Measurements from ENCODE around the gene HADHA. TPM values are rescaled to one million over a fixed set of nuclear protein-coding genes. Genes with fewer than 3 reads are reported as not detected.
"Not testable (repeated sequence)": the region's sequence is repeated elsewhere in the genome, so short reads cannot be mapped to it uniquely, and the experiment has no call there.

HADHA gene
- total and polyA plus RNA-seq, 4 donors = 35.2 to 117 (median 94.2) TPM

GRCh38 chr2:26268213-26268612 is 23.8 kb upstream of the HADHA start:
- H3K27ac ChIP-seq (ENCODE audit: low read depth in 1 of 2, low read length in 1 of 2) = peak overlapping the region in 1 of 2 donors; percentile 82
- TF ChIP-seq CTCF (IDR thresholded peaks at IDR 0.05; ENCODE audit: control extremely low read depth, extremely low read depth) = no peak

DNA sequence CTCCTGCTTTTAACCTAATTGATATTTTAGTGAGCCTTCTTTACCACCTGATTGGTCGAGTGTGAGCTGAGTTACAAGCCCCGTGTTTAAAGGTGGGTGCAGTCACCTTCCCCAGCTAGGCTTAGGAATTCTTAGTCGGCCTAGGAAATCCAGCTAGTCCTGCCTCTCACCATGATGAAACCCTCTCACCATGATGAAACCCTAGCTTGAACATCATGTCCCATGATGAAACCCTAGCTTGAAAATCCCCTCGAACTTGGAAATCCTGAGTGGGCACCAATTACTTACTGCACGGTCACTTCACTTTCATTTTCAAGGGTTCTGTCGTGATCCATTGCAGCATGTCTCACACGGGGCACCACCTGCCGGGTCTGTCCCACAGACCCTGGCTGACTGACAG is 14.4 kb upstream of the HADHA start:
- not testable (repeated sequence) for H3K9ac ChIP-seq (ENCODE audit: insufficient read depth in 1 of 2, low read length in 2 of 2); H3K27me3 ChIP-seq (ENCODE audit: control insufficient read depth in 3 of 3, insufficient read depth in 3 of 3, low read length in 2 of 3); H3K4me1 ChIP-seq (ENCODE audit: control insufficient read depth in 5 of 5, insufficient read depth in 5 of 5, low read length in 5 of 5); H3K4me3 ChIP-seq; H3K9me3 ChIP-seq (ENCODE audit: control insufficient read depth in 4 of 4, insufficient read depth in 3 of 4, low read length in 3 of 4); DNase-seq; ATAC-seq (ENCODE audit: insufficient read depth, low FRiP score); H3K27ac ChIP-seq (ENCODE audit: low read depth in 1 of 2, low read length in 1 of 2)
- peaks cover 3 to 14% (median 13%) of the 10 kb centered on the region in 4 donors for H3K36me3 ChIP-seq (ENCODE audit: control insufficient read depth in 4 of 4, insufficient read depth in 4 of 4, low read length in 4 of 4)
- WGBS, 2 donors = 89 to 95% methylated on average over 8 of the region's 8 CpGs

More at GRCh38 chr2:26268213-26268612, 23.8 kb upstream of the HADHA start:
- Histone ChIP-seq H3K27me3 (ENCODE audit: control insufficient read depth in 3 of 3, insufficient read depth in 3 of 3, low read length in 2 of 3) (no peaks in the 10 kb centered on the region), H3K36me3 (ENCODE audit: control insufficient read depth in 4 of 4, insufficient read depth in 4 of 4, low read length in 4 of 4) (peaks cover 3 to 12% (median 7%) of the 10 kb centered on the region in 4 donors), H3K9me3 (ENCODE audit: control insufficient read depth in 4 of 4, insufficient read depth in 3 of 4, low read length in 3 of 4) (no peaks in the 10 kb centered on the region), H3K4me1 (ENCODE audit: control insufficient read depth in 5 of 5, insufficient read depth in 5 of 5, low read length in 5 of 5) (peaks cover 0 to 7% (median 0%) of the 10 kb centered on the region in 5 donors), H3K9ac (ENCODE audit: insufficient read depth in 1 of 2, low read length in 2 of 2) (no peak overlapping the region), H3K4me3 (no peak overlapping the region)
- DNase-seq (no peak), ATAC-seq (ENCODE audit: insufficient read depth, low FRiP score) (no peak)
- 70 to 84% methylated on average over 4 of the region's 4 CpGs for WGBS, 2 donors

- ATAC-seq (ENCODE audit: insufficient read depth, low FRiP score) (peak; percentile 41), DNase-seq (no peak)
- H3K4me3 ChIP-seq = no peak overlapping the region
- no peak for TF ChIP-seq CTCF (IDR thresholded peaks at IDR 0.05; ENCODE audit: control extremely low read depth, extremely low read depth)
- no peak overlapping the region for H3K9ac ChIP-seq (ENCODE audit: insufficient read depth in 1 of 2, low read length in 2 of 2)
- H3K36me3 ChIP-seq (ENCODE audit: control insufficient read depth in 4 of 4, insufficient read depth in 4 of 4, low read length in 4 of 4) = peaks cover 0 to 11% (median 8%) of the 10 kb centered on the region in 4 donors
- no peaks in the 10 kb centered on the region for H3K9me3 ChIP-seq (ENCODE audit: control insufficient read depth in 4 of 4, insufficient read depth in 3 of 4, low read length in 3 of 4)
- no peaks in the 10 kb centered on the region for H3K27me3 ChIP-seq (ENCODE audit: control insufficient read depth in 3 of 3, insufficient read depth in 3 of 3, low read length in 2 of 3)
- H3K4me1 ChIP-seq (ENCODE audit: control insufficient read depth in 5 of 5, insufficient read depth in 5 of 5, low read length in 5 of 5) = peaks cover 0 to 15% (median 0%) of the 10 kb centered on the region in 5 donors
- WGBS, 2 donors = 26 to 50% methylated on average over 3 of the region's 3 CpGs
- no peak overlapping the region for H3K27ac ChIP-seq (ENCODE audit: low read depth in 1 of 2, low read length in 1 of 2)
These were observed 11.4 kb upstream of the HADHA start for GRCh38 chr2:26255759-26256384.

- ATAC-seq (ENCODE audit: insufficient read depth, low FRiP score) (no peak), DNase-seq (peak in 1 of 3 donors; percentile 37)
- Histone ChIP-seq H3K9ac (ENCODE audit: insufficient read depth in 1 of 2, low read length in 2 of 2) (no peak overlapping the region), H3K4me1 (ENCODE audit: control insufficient read depth in 5 of 5, insufficient read depth in 5 of 5, low read length in 5 of 5) (peaks cover under 1 to 11% (median 2%) of the 10 kb centered on the region in 5 donors), H3K4me3 (no peak overlapping the region), H3K9me3 (ENCODE audit: control insufficient read depth in 4 of 4, insufficient read depth in 3 of 4, low read length in 3 of 4) (no peaks in the 10 kb centered on the region), H3K27ac (ENCODE audit: low read depth in 1 of 2, low read length in 1 of 2) (peak overlapping the region in 1 of 2 donors; percentile 81), H3K36me3 (ENCODE audit: control insufficient read depth in 4 of 4, insufficient read depth in 4 of 4, low read length in 4 of 4) (peaks cover 0 to 2% (median 0%) of the 10 kb centered on the region in 4 donors), H3K27me3 (ENCODE audit: control insufficient read depth in 3 of 3, insufficient read depth in 3 of 3, low read length in 2 of 3) (no peaks in the 10 kb centered on the region)
- 74 to 88% methylated on average over 3 of the region's 3 CpGs for WGBS, 2 donors
- TF ChIP-seq CTCF (IDR thresholded peaks at IDR 0.05; ENCODE audit: control extremely low read depth, extremely low read depth) = no peak
These were observed 7.5 kb upstream of the HADHA start for GRCh38 chr2:26251893-26252292.

Measured in lung (tissue), 12 donors.